Neural cell (in vitro differentiated cells): ENCODE data around the gene TEX28. TPM values are rescaled to one million over a fixed set of nuclear protein-coding genes. Genes with fewer than 3 reads are reported as not detected.
"Not testable (repeated sequence)": the region's sequence is repeated elsewhere in the genome, so short reads cannot be mapped to it uniquely, and the experiment has no call there.

Experiments used
- H2AFZ ChIP-seq: fragments of 200-600, 300-800 bp; sonication (generic), shearing (Covaris generic); 2 replicates; pipeline ENCODE4 v1.6.0; 2014; ENCODE audit warnings: low read depth, mild to moderate bottlenecking, antibody characterized with exemption, low read length, moderate library complexity
- H3F3A ChIP-seq: fragments of 200-600 bp; shearing (Covaris generic); 2 replicates; pipeline ENCODE4 v1.6.1; 2016; ENCODE audit warnings: mild to moderate bottlenecking, moderate library complexity, mixed read lengths, antibody characterized with exemption, low read length; ENCODE audit not compliant: insufficient read depth, poor library complexity, severe bottlenecking
- H3K27ac ChIP-seq: fragments of 200-600, 300-800 bp; sonication (generic), shearing (Covaris generic); 2 replicates; pipeline ENCODE4 v1.5.1; 2014; ENCODE audit warnings: mild to moderate bottlenecking, low read length, moderate library complexity
- H3K27me3 ChIP-seq: fragments of 300-800, 200-600 bp; sonication (generic), shearing (Covaris generic); 2 replicates; pipeline ENCODE4 v1.6.0; 2014; ENCODE audit warnings: mild to moderate bottlenecking, low read depth, low read length, moderate library complexity; ENCODE audit not compliant: insufficient read depth
- H3K36me3 ChIP-seq: fragments of 300-800, 200-600 bp; sonication (generic), shearing (Covaris generic); 2 replicates; pipeline ENCODE4 v1.5.1; 2014; ENCODE audit warnings: mild to moderate bottlenecking, antibody characterized with exemption, low read length, moderate library complexity; ENCODE audit not compliant: insufficient read depth
- H3K4me2 ChIP-seq: fragments of 300-800, 200-600 bp; sonication (generic), shearing (Covaris generic); 2 replicates; pipeline ENCODE4 v1.6.0; 2014; ENCODE audit warnings: mild to moderate bottlenecking, low read length
- H3K4me3 ChIP-seq: fragments of 300-800, 200-600 bp; sonication (generic), shearing (Covaris generic); 2 replicates; pipeline ENCODE4 v1.5.1; 2014; ENCODE audit warnings: mild to moderate bottlenecking, low read length, moderate library complexity
- H3K79me2 ChIP-seq: fragments of 200-600 bp; shearing (Covaris generic); replicated peaks from 2 replicates; pipeline ENCODE4 v1.6.0; 2014; ENCODE audit warnings: mild to moderate bottlenecking, low read length, moderate library complexity; ENCODE audit not compliant: insufficient read depth
- H3K9ac ChIP-seq: fragments of 300-800, 200-600 bp; sonication (generic), shearing (Covaris generic); 2 replicates; pipeline ENCODE4 v1.6.1; 2016; ENCODE audit warnings: mild to moderate bottlenecking, low read length, mixed read lengths
- H3K9me2 ChIP-seq: fragments of 200-600 bp; shearing (Covaris generic); 2 replicates; pipeline ENCODE4 v1.6.1; 2016; ENCODE audit warnings: mild to moderate bottlenecking, low read length, mixed read lengths; ENCODE audit not compliant: insufficient read depth
- H3K9me3 ChIP-seq: fragments of 200-600, 300-800 bp; sonication (generic), shearing (Covaris generic); 2 replicates; pipeline ENCODE4 v1.6.1; 2016; ENCODE audit warnings: mild to moderate bottlenecking, mixed run types, low read length, moderate library complexity, mixed read lengths
- H4K20me1 ChIP-seq: fragments of 200-600 bp; shearing (Covaris generic); 2 replicates; pipeline ENCODE4 v1.6.1; 2016; ENCODE audit warnings: mild to moderate bottlenecking, mixed run types; ENCODE audit not compliant: insufficient read depth
- EZH2 ChIP-seq: fragments of 200-600, 300-800 bp; shearing (Covaris generic), sonication (generic); IDR thresholded peaks from 2 replicates; pipeline ENCODE4 v1.6.1; 2014; ENCODE audit warnings: antibody characterized with exemption, low read length, borderline replicate concordance, mild to moderate bottlenecking; ENCODE audit not compliant: insufficient read depth, poor library complexity, severe bottlenecking
- POLR2AphosphoS5 ChIP-seq: IDR thresholded peaks from 2 replicates; pipeline ENCODE4 v1.6.1; 2012
- RAD21 ChIP-seq: fragments of 450-650 bp; conservative IDR thresholded peaks from 2 replicates; pipeline ENCODE4 v1.6.1; 2014; ENCODE audit warnings: antibody characterized with exemption, mild to moderate bottlenecking, moderate library complexity
- SMC3 ChIP-seq: fragments of 450-650 bp; conservative IDR thresholded peaks from 2 replicates; pipeline ENCODE4 v1.6.1; 2014; ENCODE audit warnings: antibody characterized with exemption, mild to moderate bottlenecking, moderate library complexity; ENCODE audit not compliant: poor library complexity
- polyA minus RNA-seq: library from RNA; depleted of rRNA, polyadenylated mRNA; stranded (reverse); fragments of >200 nt; gene quantifications from 2 replicates; pipeline ENCODE4 v1.2.3, GENCODE V29; 2014
- polyA plus RNA-seq: library from polyadenylated mRNA; depleted of rRNA; stranded (reverse); fragments of >200 nt; gene quantifications from 2 replicates; pipeline ENCODE4 v1.2.3, GENCODE V29; 2014
- TF ChIP-seq, protein P1 (sequence below): fragments of 450-650 bp; IDR thresholded peaks from 2 replicates; pipeline ENCODE4 v1.5.1; 2014; ENCODE audit warnings: antibody characterized with exemption, mild to moderate bottlenecking, moderate library complexity; ENCODE audit not compliant: poor library complexity, severe bottlenecking

Gene TEX28, protein sequence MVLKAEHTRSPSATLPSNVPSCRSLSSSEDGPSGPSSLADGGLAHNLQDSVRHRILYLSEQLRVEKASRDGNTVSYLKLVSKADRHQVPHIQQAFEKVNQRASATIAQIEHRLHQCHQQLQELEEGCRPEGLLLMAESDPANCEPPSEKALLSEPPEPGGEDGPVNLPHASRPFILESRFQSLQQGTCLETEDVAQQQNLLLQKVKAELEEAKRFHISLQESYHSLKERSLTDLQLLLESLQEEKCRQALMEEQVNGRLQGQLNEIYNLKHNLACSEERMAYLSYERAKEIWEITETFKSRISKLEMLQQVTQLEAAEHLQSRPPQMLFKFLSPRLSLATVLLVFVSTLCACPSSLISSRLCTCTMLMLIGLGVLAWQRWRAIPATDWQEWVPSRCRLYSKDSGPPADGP
- not detected in 2 replicates for polyA plus RNA-seq
- not detected in 2 replicates for polyA minus RNA-seq

DNA sequence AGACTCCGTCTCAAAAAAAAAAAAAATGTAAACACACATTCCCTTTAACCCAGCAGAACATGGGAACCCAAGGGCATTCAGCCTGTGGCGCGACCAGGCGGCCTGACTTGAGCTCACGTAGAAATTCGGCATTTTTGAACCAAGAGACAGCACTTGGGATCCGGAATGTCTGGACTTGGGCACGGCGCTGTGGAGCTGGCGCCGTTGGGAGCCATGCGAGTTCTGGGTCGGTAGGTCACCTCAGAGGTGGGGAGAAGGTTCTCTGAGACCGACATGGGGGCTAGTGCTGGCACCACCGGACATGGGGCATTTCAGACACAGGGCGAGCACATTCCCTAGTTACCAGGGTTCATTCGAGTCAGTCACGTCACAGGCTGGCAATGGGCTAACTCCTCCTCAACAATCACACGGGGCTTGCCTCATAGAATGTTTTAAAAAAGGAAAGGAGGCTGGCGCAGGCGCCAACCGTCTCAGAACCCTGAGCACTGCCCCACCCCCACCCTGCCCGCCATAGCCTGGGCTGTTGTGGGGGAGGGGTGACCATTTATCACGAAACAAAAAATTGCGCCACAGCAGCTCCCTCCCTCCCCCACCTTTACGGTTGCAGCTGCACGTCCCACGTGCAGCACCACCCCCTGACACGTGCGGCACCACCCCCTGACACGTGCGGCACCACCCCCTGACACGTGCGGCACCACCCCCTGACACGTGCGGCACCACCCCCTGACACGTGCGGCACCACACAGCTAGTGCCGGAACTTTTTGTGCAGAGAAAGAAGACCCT, at the start of gene TEX28:
TEX28 (minus strand) TSS at position 334 of the 784 bp plus-strand sequence. CDS start 3,007 bp downstream, outside the sequence.
- Histone ChIP-seq H3K79me2 (no peaks in the 10 kb centered on the region), H3K27me3 (no peaks in the 10 kb centered on the region), H3K36me3 (no peaks in the 10 kb centered on the region), H3K9ac (no peak within 1 kb of the TSS), H3K4me3 (no peak within 1 kb of the TSS), H3K9me3 (no peaks in the 10 kb centered on the region), H3K27ac (no peak within 1 kb of the TSS), H3K9me2 (no peaks in the 10 kb centered on the region), H2AFZ (no peak within 1 kb of the TSS), H3K4me2 (no peak within 1 kb of the TSS), H4K20me1 (no peaks in the 10 kb centered on the region), H3F3A (no peaks in the 10 kb centered on the region)
- no peak for TF ChIP-seq SMC3
- TF ChIP-seq POLR2AphosphoS5, result no peak
- no peak for TF ChIP-seq RAD21
- TF ChIP-seq, protein P1, sequence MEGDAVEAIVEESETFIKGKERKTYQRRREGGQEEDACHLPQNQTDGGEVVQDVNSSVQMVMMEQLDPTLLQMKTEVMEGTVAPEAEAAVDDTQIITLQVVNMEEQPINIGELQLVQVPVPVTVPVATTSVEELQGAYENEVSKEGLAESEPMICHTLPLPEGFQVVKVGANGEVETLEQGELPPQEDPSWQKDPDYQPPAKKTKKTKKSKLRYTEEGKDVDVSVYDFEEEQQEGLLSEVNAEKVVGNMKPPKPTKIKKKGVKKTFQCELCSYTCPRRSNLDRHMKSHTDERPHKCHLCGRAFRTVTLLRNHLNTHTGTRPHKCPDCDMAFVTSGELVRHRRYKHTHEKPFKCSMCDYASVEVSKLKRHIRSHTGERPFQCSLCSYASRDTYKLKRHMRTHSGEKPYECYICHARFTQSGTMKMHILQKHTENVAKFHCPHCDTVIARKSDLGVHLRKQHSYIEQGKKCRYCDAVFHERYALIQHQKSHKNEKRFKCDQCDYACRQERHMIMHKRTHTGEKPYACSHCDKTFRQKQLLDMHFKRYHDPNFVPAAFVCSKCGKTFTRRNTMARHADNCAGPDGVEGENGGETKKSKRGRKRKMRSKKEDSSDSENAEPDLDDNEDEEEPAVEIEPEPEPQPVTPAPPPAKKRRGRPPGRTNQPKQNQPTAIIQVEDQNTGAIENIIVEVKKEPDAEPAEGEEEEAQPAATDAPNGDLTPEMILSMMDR, result no peak
- TF ChIP-seq EZH2, result no peak

DNA sequence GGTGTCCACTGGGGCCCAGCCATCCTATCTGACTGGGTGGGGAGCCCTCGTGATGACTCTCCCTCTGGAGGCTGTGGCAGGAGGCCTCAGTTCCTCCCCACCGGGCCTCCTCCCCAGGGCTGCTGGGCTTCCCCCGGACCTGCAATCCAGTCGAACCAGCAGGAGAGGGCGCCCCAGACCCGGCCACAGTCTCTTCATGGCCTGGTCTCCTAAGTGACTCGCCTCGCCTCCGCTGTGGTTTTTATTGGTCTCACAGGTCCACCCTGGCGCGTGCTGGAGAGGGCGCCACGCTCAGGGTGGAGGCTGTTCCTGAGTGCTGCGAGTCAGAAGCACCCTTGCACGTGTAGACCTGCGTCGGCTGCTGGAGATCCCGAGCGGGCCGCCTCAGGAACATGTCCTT, 48.7 kb upstream of the TEX28 start:
- not testable (repeated sequence) for H3K4me3 ChIP-seq, H4K20me1 ChIP-seq, H3K27me3 ChIP-seq, H3F3A ChIP-seq, H3K9me2 ChIP-seq, H3K9me3 ChIP-seq, H2AFZ ChIP-seq, H3K79me2 ChIP-seq, H3K36me3 ChIP-seq, H3K27ac ChIP-seq, H3K4me2 ChIP-seq, H3K9ac ChIP-seq

DNA sequence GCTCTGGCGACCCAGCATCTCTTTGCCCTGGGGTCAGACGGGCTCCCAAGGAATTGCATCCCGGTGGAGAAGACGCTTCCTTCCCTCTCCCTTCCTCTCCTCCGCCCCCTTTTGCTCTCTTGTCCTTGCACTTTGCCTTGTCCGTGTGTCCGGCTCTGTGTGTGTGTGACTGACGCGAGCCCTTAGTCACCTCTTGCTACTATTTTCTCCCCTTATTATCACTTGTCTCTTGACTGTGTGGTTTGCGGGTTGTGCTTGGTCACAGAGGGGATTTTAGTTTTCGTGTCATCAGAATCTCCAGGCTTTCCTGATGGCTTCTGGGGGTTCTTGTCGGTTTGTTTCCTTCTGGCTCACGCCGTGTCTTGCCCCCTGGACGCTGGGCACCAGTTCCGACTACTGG, 48.1 kb upstream of the TEX28 start:
- H3K9me2 ChIP-seq, H3K9ac ChIP-seq, H3K27me3 ChIP-seq, H3K79me2 ChIP-seq, H3K4me2 ChIP-seq, H3K36me3 ChIP-seq, H3K4me3 ChIP-seq, H3K9me3 ChIP-seq, H3F3A ChIP-seq, H4K20me1 ChIP-seq, H3K27ac ChIP-seq, H2AFZ ChIP-seq: not testable (repeated sequence)

DNA sequence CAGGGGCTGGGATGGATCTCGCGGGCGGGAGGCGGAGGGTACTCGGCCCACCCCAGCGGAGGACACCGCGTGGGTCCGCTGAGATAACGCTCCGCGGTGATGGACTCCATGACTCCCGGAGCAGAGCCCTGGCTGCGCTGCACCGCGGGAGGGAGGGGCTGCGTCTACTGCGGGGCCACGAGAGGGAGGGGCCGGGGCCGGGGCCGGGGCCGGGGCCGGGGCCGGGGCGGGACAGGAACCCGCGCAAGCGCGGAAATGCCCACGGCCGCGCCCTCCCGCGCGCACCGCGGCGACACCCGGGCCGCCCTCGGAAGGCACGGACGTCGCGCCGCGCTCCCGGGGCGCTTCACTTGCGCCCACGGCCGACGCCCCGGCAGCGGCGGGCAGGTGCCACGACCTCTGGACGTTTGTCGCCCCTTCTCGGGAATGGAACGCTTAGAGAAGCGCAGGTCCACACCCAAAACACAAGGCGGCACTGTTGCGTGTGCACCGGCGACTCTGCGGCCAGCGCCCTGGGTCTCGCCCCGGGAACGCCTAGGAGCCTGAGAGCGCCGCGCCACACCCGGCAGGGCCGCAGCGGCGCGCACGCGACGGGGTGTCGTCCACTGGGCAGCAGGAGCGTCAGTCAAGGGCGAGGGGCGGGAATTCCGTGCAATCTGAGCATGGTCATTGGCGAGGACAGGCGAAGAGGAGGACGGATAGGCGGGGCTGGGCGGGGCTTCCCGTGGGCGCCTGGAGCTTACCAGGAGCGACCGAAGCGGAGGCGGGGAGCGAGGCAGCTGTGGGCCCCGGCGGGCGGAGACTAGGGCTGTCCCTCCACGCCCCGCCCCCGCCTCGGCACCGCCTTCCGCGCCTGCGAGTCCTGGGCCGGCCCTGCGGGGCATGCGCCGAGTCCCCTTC, 46.7 kb upstream of the TEX28 start:
- not testable (repeated sequence) for H4K20me1 ChIP-seq, H3K4me3 ChIP-seq, H3K27ac ChIP-seq

More for the DNA sequence above, 46.7 kb upstream of the TEX28 start:
- H3K9ac ChIP-seq, H3F3A ChIP-seq, H3K79me2 ChIP-seq, H3K27me3 ChIP-seq, H2AFZ ChIP-seq, H3K9me2 ChIP-seq, H3K4me2 ChIP-seq, H3K9me3 ChIP-seq, H3K36me3 ChIP-seq: not testable (repeated sequence)
